Keratinocyte (primary cell): ENCODE results near the gene C11orf58. TPM values are rescaled to one million over a fixed set of nuclear protein-coding genes. Genes with fewer than 3 reads are reported as not detected.

Source experiments
- DNase-seq: peaks from one replicate; pipeline ENCODE4 v3.0.0-alpha.2; 2011; ENCODE audit warnings: low read depth, missing footprints, low spot score
- FAIRE-seq: peaks from 2 replicates; lab custom pipeline; 2011; peaks lifted over from hg19 to GRCh38; lab: Jason Lieb, UNC
- H2AFZ ChIP-seq: 2 replicates; pipeline ENCODE4 v1.6.0; 2012; ENCODE audit warnings: low read length, control low read depth, inconsistent platforms; ENCODE audit not compliant: control insufficient read depth
- H3K27ac ChIP-seq: 2 replicates; pipeline ENCODE4 v1.5.1; 2011; ENCODE audit warnings: low read length; ENCODE audit not compliant: control insufficient read depth, insufficient read depth
- H3K27me3 ChIP-seq: 3 replicates; pipeline ENCODE4 v1.6.0; 2011; ENCODE audit warnings: low read length; ENCODE audit not compliant: control insufficient read depth, insufficient read depth; ENCODE audit errors: extremely low read depth
- H3K36me3 ChIP-seq, 2 experiments: 2 replicates in 1 of 2; 3 replicates in 1 of 2; pipeline ENCODE4 v1.5.1; 2011; ENCODE audit warnings: low read length in 2 of 2, mild to moderate bottlenecking in 1 of 2; ENCODE audit not compliant: control insufficient read depth in 2 of 2, insufficient read depth in 2 of 2; ENCODE audit errors: extremely low read depth in 1 of 2
- H3K4me1 ChIP-seq: 3 replicates; pipeline ENCODE4 v1.5.1; 2011; ENCODE audit warnings: low read length; ENCODE audit not compliant: control insufficient read depth, insufficient read depth; ENCODE audit errors: extremely low read depth
- H3K4me2 ChIP-seq: 3 replicates; pipeline ENCODE4 v1.6.0; 2011; ENCODE audit warnings: low read depth, low read length; ENCODE audit not compliant: control insufficient read depth, insufficient read depth; ENCODE audit errors: extremely low read depth
- H3K4me3 ChIP-seq, 3 experiments: fragments of 200-600 bp in 1 of 3; sonication (generic) in 1 of 3; 2 replicates in 2 of 3; 3 replicates in 1 of 3; pipeline ENCODE4 v1.5.1; 2011 to 2016; ENCODE audit warnings: low read length in 3 of 3, mild to moderate bottlenecking in 3 of 3, control low read depth in 2 of 3, inconsistent platforms in 1 of 3, low read depth in 1 of 3, mixed read lengths in 1 of 3, mixed run types in 1 of 3, moderate library complexity in 1 of 3; ENCODE audit not compliant: control insufficient read depth in 2 of 3, insufficient read depth in 2 of 3; ENCODE audit errors: extremely low read depth in 1 of 3
- H3K79me2 ChIP-seq: 2 replicates; pipeline ENCODE4 v1.6.0; 2012; ENCODE audit warnings: low read length; ENCODE audit not compliant: control insufficient read depth, insufficient read depth
- H3K9ac ChIP-seq: 3 replicates; pipeline ENCODE4 v1.6.0; 2011; ENCODE audit warnings: low read length; ENCODE audit not compliant: control insufficient read depth, insufficient read depth; ENCODE audit errors: extremely low read depth
- H3K9me1 ChIP-seq: 3 replicates; pipeline ENCODE4 v1.6.0; 2011; ENCODE audit warnings: low read length; ENCODE audit not compliant: control insufficient read depth, insufficient read depth; ENCODE audit errors: extremely low read depth
- H3K9me3 ChIP-seq: 2 replicates; pipeline ENCODE4 v1.5.1; 2012; ENCODE audit warnings: low read depth, low read length; ENCODE audit not compliant: control insufficient read depth
- H4K20me1 ChIP-seq: 3 replicates; pipeline ENCODE4 v1.6.0; 2011; ENCODE audit warnings: low read length; ENCODE audit not compliant: control insufficient read depth, insufficient read depth; ENCODE audit errors: extremely low read depth
- CTCF ChIP-seq, 3 experiments: IDR thresholded peaks in 1 of 3; conservative IDR thresholded peaks in 1 of 3; optimal IDR thresholded peaks in 1 of 3; 2 replicates in 2 of 3; 3 replicates in 1 of 3; pipeline versions ENCODE3 to v1.5.1; 2011; ENCODE audit warnings: low read length in 3 of 3, mild to moderate bottlenecking in 3 of 3, moderate library complexity in 2 of 3, control low read depth in 1 of 3, inconsistent platforms in 1 of 3; ENCODE audit not compliant: insufficient read depth in 2 of 3; ENCODE audit errors: extremely low read depth in 1 of 3
- EZH2 ChIP-seq: IDR thresholded peaks from one replicate; pipeline ENCODE4 v1.6.1; 2012; ENCODE audit warnings: inconsistent platforms, mild to moderate bottlenecking, low read length, moderate library complexity
- dilution Hi-C: fragments of 300-500 bp; cut with MboI; formaldehyde crosslinking; loops from one replicate; pipeline ENCODE4 v1.7.0; 2020; ENCODE audit warnings: low sequenced_read_pairs; ENCODE audit not compliant: extremely low pct_ligation_motif_present
- polyA plus RNA-seq, 5 experiments: library from polyadenylated mRNA; depleted of rRNA in 3 of 5; stranded (reverse) in 3 of 5; stranded (forward) in 1 of 5; unstranded in 1 of 5; fragments of >200 nt; gene quantifications; 1 replicate in 1 of 5; 2 replicates in 3 of 5; 3 replicates in 1 of 5; pipeline versions ENCODE4 v1.2.1 to v1.2.3, GENCODE V29; 2011 to 2012; ENCODE audit warnings: missing spikeins in 2 of 5, low read depth in 1 of 5, low replicate concordance in 1 of 5

C11orf58 gene
- polyA plus RNA-seq, 1 donor (not counting 4 experiments of a cell fraction or from before 2014, with no cell fraction given), result 166 TPM

GRCh38 chr11:16779436-16779835, 41.0 kb downstream of the C11orf58 start:
- DNase-seq (no peak), FAIRE-seq (no peak)
- dilution Hi-C loops, result no loop called here
- Histone ChIP-seq H3K4me1 (peaks cover 21% of the 10 kb centered on the region), H3K27me3 (no peaks in the 10 kb centered on the region), H4K20me1 (no peaks in the 10 kb centered on the region), H3K79me2 (no peaks in the 10 kb centered on the region), H3K4me3 (no peak overlapping the region), H3K4me2 (no peak overlapping the region), H3K9me3 (no peaks in the 10 kb centered on the region), H2AFZ (peak overlapping the region; percentile 8), H3K9ac (no peak overlapping the region), H3K27ac (no peak overlapping the region), H3K9me1 (no peaks in the 10 kb centered on the region), H3K36me3 (no peaks in the 10 kb centered on the region)
- no peak for TF ChIP-seq EZH2
- no peak for TF ChIP-seq CTCF (optimal IDR thresholded peaks at IDR 0.05 in 1 of 3, IDR thresholded peaks at IDR 0.05 in 1 of 3, conservative IDR thresholded peaks at IDR 0.05 in 1 of 3; ENCODE audit: extremely low read depth in 1 of 3, insufficient read depth in 2 of 3, low read length in 3 of 3)

GRCh38 chr11:16780146-16780545, 41.7 kb downstream of the C11orf58 start:
- Histone ChIP-seq H3K9ac (no peak overlapping the region), H4K20me1 (no peaks in the 10 kb centered on the region), H3K9me1 (no peaks in the 10 kb centered on the region), H3K79me2 (no peaks in the 10 kb centered on the region), H3K27ac (no peak overlapping the region), H3K4me3 (no peak overlapping the region), H3K4me1 (peaks cover 24% of the 10 kb centered on the region), H3K4me2 (no peak overlapping the region), H3K9me3 (no peaks in the 10 kb centered on the region), H3K36me3 (no peaks in the 10 kb centered on the region), H3K27me3 (no peaks in the 10 kb centered on the region), H2AFZ (no peak overlapping the region)
- no peak for FAIRE-seq
- dilution Hi-C loops, result no loop called here
- no peak for DNase-seq
- no peak for TF ChIP-seq EZH2
- no peak for TF ChIP-seq CTCF (optimal IDR thresholded peaks at IDR 0.05 in 1 of 3, IDR thresholded peaks at IDR 0.05 in 1 of 3, conservative IDR thresholded peaks at IDR 0.05 in 1 of 3; ENCODE audit: extremely low read depth in 1 of 3, insufficient read depth in 2 of 3, low read length in 3 of 3)
